Stimulated activated CD4-positive, alpha-beta T cell treated with anti-CD3 and anti-CD28 coated beads, TNF-alpha, amount 100 ng/mL, for 1 hour (primary cell): ENCODE data around the gene COG1.

Experiments
- DNase-seq, 3 donors: peaks; one replicate each; pipeline ENCODE4 v3.0.0-alpha.2; 2020; ENCODE audit warnings: low read depth in 3 of 3, low spot score in 1 of 3

Gene COG1

GRCh38 chr17:73166731-73167581, 25.9 kb upstream of the COG1 start:
- no peak for DNase-seq

- no peak for DNase-seq
Measured at GRCh38 chr17:73168667-73169066, 24.2 kb upstream of the COG1 start.

GRCh38 chr17:73170324-73170723, 22.5 kb upstream of the COG1 start:
- DNase-seq, result no peak

GRCh38 chr17:73172252-73172651, 20.6 kb upstream of the COG1 start:
- DNase-seq, result no peak

- DNase-seq, result no peak
Measured at GRCh38 chr17:73174126-73174525, 18.7 kb upstream of the COG1 start.

GRCh38 chr17:73175962-73176565, 16.8 kb upstream of the COG1 start:
- no peak for DNase-seq

- DNase-seq, result no peak
Measured at GRCh38 chr17:73179387-73179786, 13.5 kb upstream of the COG1 start.

GRCh38 chr17:73179878-73180277, 13.0 kb upstream of the COG1 start:
- DNase-seq, result no peak

GRCh38 chr17:73182616-73183310, 10.1 kb upstream of the COG1 start:
- no peak for DNase-seq

- DNase-seq, result no peak
Measured at GRCh38 chr17:73184136-73184993, 8.5 kb upstream of the COG1 start.

GRCh38 chr17:73186283-73187050, 6.4 kb upstream of the COG1 start:
- DNase-seq, result no peak

- DNase-seq, result no peak
Measured at GRCh38 chr17:73187203-73187769, 5.6 kb upstream of the COG1 start.

GRCh38 chr17:73188011-73188410, 4.8 kb upstream of the COG1 start:
- no peak for DNase-seq

- DNase-seq, result no peak
Measured at GRCh38 chr17:73189417-73190099, 3.3 kb upstream of the COG1 start.

- peak in 2 of 3 donors; percentile 31 to 37 for DNase-seq
Measured at GRCh38 chr17:73191443-73192205, 1.2 kb upstream of the COG1 start.

- DNase-seq, result peak in 2 of 3 donors; percentile 29 to 44
Measured at GRCh38 chr17:73192206-73192893, 505 bp upstream of the COG1 start.

GRCh38 chr17:73194514-73195222, 1.8 kb downstream of the COG1 start:
- DNase-seq, result no peak

- no peak for DNase-seq
Measured at GRCh38 chr17:73196500-73196899, 3.6 kb downstream of the COG1 start.
